ENCODE results near the gene RPL7A. TPM values are rescaled to one million over a fixed set of nuclear protein-coding genes. Genes with fewer than 3 reads are reported as not detected.

The RPL7A gene
- total RNA-seq, 3 donors from 2014 or later (not counting 1 experiment from before 2014, with no cell fraction given): 1,409 to 1,616 (median 1,600) TPM

GRCh38 chr9:133400292-133400691, 52.3 kb downstream of the RPL7A start:
- ATAC-seq: no peak
- H3K27ac ChIP-seq (ENCODE audit: low read length): no peak overlapping the region
- Mint-ChIP-seq H3K4me1 (peaks cover 0 to 5% of the 10 kb centered on the region in 2 donors), H3K27ac (no peak overlapping the region), H3K36me3 (no peaks in the 10 kb centered on the region), H3K9me3 (no peaks in the 10 kb centered on the region), H3K4me3 (no peak overlapping the region), H3K27me3 (ENCODE audit: low read depth in 2 of 2) (no peaks in the 10 kb centered on the region)
- TF ChIP-seq CTCF (IDR thresholded peaks at IDR 0.05): no peak
- intact Hi-C loops (cut with micrococcal nuclease): no loop called here
- H3K36me3 ChIP-seq (ENCODE audit: control insufficient read depth, insufficient read depth, low read length): peaks cover 12% of the 10 kb centered on the region
- no peaks in the 10 kb centered on the region for H3K27me3 ChIP-seq (ENCODE audit: control insufficient read depth, insufficient read depth, low read length)
- H3K9me3 ChIP-seq (ENCODE audit: control insufficient read depth, insufficient read depth, low read length): no peaks in the 10 kb centered on the region
- WGBS (ENCODE audit: insufficient coverage): 92% methylated on average over 12 of the region's 12 CpGs
- DNase-seq: no peak
- no peaks in the 10 kb centered on the region for H3K4me1 ChIP-seq (ENCODE audit: control insufficient read depth, insufficient read depth, low read length)
- no peak overlapping the region for H3K4me3 ChIP-seq (ENCODE audit: low read length)

Other genes with a start within 250 kb of the RPL7A start
- 100 to 1,000 TPM; 206 to 250 (median 208) TPM for gene RALGDS, start 227.0 kb upstream of the RPL7A start, total RNA-seq
- 1 to 10 TPM; 1.4 to 2.2 (median 1.7) TPM for gene GBGT1, start 184.3 kb upstream of the RPL7A start, total RNA-seq
- gene OBP2B, start 139.0 kb upstream of the RPL7A start, total RNA-seq: not detected
- 1 to 10 TPM in 1 of 3 donors, under 1 TPM in 2; 0.20 to 4.2 (median 0.56) TPM for gene ABO, start 73.0 kb upstream of the RPL7A start, total RNA-seq
- 10 to 100 TPM; 13.8 to 23.5 (median 21.3) TPM for gene SURF6, start 12.0 kb upstream of the RPL7A start, total RNA-seq
- 10 to 100 TPM; 23.8 to 37.0 (median 28.1) TPM for gene MED22, start 87 bp upstream of the RPL7A start, total RNA-seq
- 10 to 100 TPM; 35.6 to 44.4 (median 37.2) TPM for gene SURF1, start 8.3 kb downstream of the RPL7A start, total RNA-seq
- 10 to 100 TPM; 14.3 to 14.9 (median 14.7) TPM for gene SURF2, start 8.3 kb downstream of the RPL7A start, total RNA-seq
- 100 to 1,000 TPM; 111 to 135 (median 114) TPM for gene SURF4, start 27.8 kb downstream of the RPL7A start, total RNA-seq
- 1 to 10 TPM in 2 of 3 donors, under 1 TPM in 1; 0.53 to 2.9 (median 1.1) TPM for gene STKLD1, start 28.1 kb downstream of the RPL7A start, total RNA-seq
- gene REXO4, start 69.8 kb downstream of the RPL7A start, total RNA-seq: 10 to 100 TPM; 14.2 to 21.6 (median 18.8) TPM
- 1 to 10 TPM; 2.3 to 3.0 (median 2.8) TPM for gene ADAMTS13, start 74.1 kb downstream of the RPL7A start, total RNA-seq
- 1 to 10 TPM; 4.5 to 8.3 (median 5.4) TPM for gene CACFD1, start 111.8 kb downstream of the RPL7A start, total RNA-seq
- gene SLC2A6, start 130.9 kb downstream of the RPL7A start, total RNA-seq: 10 to 100 TPM in 2 of 3 donors, 1 to 10 TPM in 1; 5.0 to 20.1 (median 18.5) TPM
- gene MYMK, start 176.7 kb downstream of the RPL7A start, total RNA-seq: not detected
- gene ADAMTSL2, start 186.5 kb downstream of the RPL7A start, total RNA-seq: not detected